DMS153 treated with DMSO at 0.1 percent for 48 hours (cell line): ENCODE data around the gene LAMB3.

ENCODE experiments used
- DNase-seq: peaks from one replicate; lab custom pipeline; 2025; ENCODE audit not compliant: unreplicated experiment; lab: John Stamatoyannopoulos, UW

Gene LAMB3

GRCh38 chr1:209565759-209566678, 86.2 kb downstream of the LAMB3 start:
- DNase-seq = peak; percentile 91
